ENCODE data around the gene KRTAP5-11. TPM values are rescaled to one million over a fixed set of nuclear protein-coding genes. Genes with fewer than 3 reads are reported as not detected.

KRTAP5-11 gene
- total RNA-seq, 1 experiment from 2014 or later, result not detected

- Histone ChIP-seq H2AFZ (ENCODE audit: low read depth, low read length, poor library complexity, severe bottlenecking) (no peak overlapping the region), H3K4me1 (ENCODE audit: control insufficient read depth in 1 of 2, insufficient read depth in 2 of 2, low read length in 2 of 2) (peaks cover 0 to 11% of the 10 kb centered on the region in 2 experiments; a peak in 2 of 4 replicates), H3K79me2 (ENCODE audit: insufficient read depth, low read length) (no peaks in the 10 kb centered on the region), H3K9ac (ENCODE audit: low read length) (no peak overlapping the region), H3K27ac (ENCODE audit: low read depth, low read length) (no peak overlapping the region), H3K4me2 (ENCODE audit: low read length) (no peak overlapping the region), H3K27me3 (ENCODE audit: insufficient read depth, low read length) (peaks cover 9% of the 10 kb centered on the region; the same call in 1 of the 2 replicates), H3K9me2 (ENCODE audit: insufficient read depth) (no peaks in the 10 kb centered on the region), H3K9me3 (ENCODE audit: control insufficient read depth in 1 of 2, insufficient read depth in 1 of 2, low read depth in 1 of 2, low read length in 2 of 2) (no peaks in the 10 kb centered on the region), H4K20me1 (ENCODE audit: insufficient read depth) (no peaks in the 10 kb centered on the region), H3K4me3 (replicated peaks in 1 of 2; ENCODE audit: low read depth in 1 of 2, low read length in 2 of 2) (no peak overlapping the region), H3K36me3 (ENCODE audit: control insufficient read depth in 1 of 2, insufficient read depth in 2 of 2, low read length in 2 of 2) (no peaks in the 10 kb centered on the region)
- no TSS peak for BruUV-seq (replicated peaks)
- DNase-seq (ENCODE audit: low read depth, low spot score) (no peak), ATAC-seq (no peak)
- intact Hi-C loops (cut with micrococcal nuclease), result no loop called here
- ChIA-PET RAD21 (ENCODE audit: low non-redundant PET in 1 of 2, low total read pairs in 2 of 2, uncharacterized antibody in 2 of 2, unreplicated experiment in 2 of 2) (no interaction called here), CTCF (no interaction called here), POLR2A (no interaction called here)
- TF ChIP-seq CEBPB (IDR thresholded peaks at IDR 0.05; ENCODE audit: low read depth) (no peak), ATF3 (IDR thresholded peaks at IDR 0.05) (no peak), MAX (IDR thresholded peaks at IDR 0.05) (no peak), SP1 (IDR thresholded peaks at IDR 0.05; ENCODE audit: low read depth) (no peak), EGR1 (IDR thresholded peaks at IDR 0.05; ENCODE audit: low read depth) (no peak), POLR2A (IDR thresholded peaks at IDR 0.05; ENCODE audit: borderline replicate concordance, extremely low read depth, insufficient read depth, insufficient read length) (no peak), CTCF (IDR thresholded peaks at IDR 0.05 in 2 of 3, conservative IDR thresholded peaks at IDR 0.05 in 1 of 3; ENCODE audit: borderline replicate concordance in 1 of 3, insufficient read depth in 1 of 3, low read depth in 2 of 3, low read length in 2 of 3) (no peak), REST (IDR thresholded peaks at IDR 0.05; ENCODE audit: low read depth) (no peak), RAD21 (IDR thresholded peaks at IDR 0.05; ENCODE audit: low read depth) (no peak), CBX3 (IDR thresholded peaks at IDR 0.05; ENCODE audit: low read depth) (no peak), JUND (IDR thresholded peaks at IDR 0.05) (no peak)
These were observed 38.0 kb downstream of the KRTAP5-11 start for GRCh38 chr11:71544525-71545214.

Measured in HCT116 (cell line).